ENCODE measurements around the gene SPINT2.

SPINT2 gene

GRCh38 chr19:38308926-38309614, 44.7 kb downstream of the SPINT2 start:
- Histone ChIP-seq H3K27ac (ENCODE audit: low read length) (no peak overlapping the region), H3K4me3 (ENCODE audit: low read length) (no peak overlapping the region), H3K4me1 (ENCODE audit: control insufficient read depth, insufficient read depth, low read length) (peaks cover 1% of the 10 kb centered on the region; the same call in 1 of the 2 replicates), H3K9me3 (ENCODE audit: control insufficient read depth, insufficient read depth, low read length) (no peaks in the 10 kb centered on the region), H3K27me3 (ENCODE audit: control insufficient read depth, insufficient read depth, low read length) (no peaks in the 10 kb centered on the region), H3K36me3 (ENCODE audit: control insufficient read depth, insufficient read depth, low read length) (peaks cover 8% of the 10 kb centered on the region)
- no CpG with 5 or more reads among the region's 24 CpGs for WGBS (ENCODE audit: insufficient coverage, insufficient read length)
- no peak for DNase-seq (ENCODE audit: low read depth, low spot score)

DNA sequence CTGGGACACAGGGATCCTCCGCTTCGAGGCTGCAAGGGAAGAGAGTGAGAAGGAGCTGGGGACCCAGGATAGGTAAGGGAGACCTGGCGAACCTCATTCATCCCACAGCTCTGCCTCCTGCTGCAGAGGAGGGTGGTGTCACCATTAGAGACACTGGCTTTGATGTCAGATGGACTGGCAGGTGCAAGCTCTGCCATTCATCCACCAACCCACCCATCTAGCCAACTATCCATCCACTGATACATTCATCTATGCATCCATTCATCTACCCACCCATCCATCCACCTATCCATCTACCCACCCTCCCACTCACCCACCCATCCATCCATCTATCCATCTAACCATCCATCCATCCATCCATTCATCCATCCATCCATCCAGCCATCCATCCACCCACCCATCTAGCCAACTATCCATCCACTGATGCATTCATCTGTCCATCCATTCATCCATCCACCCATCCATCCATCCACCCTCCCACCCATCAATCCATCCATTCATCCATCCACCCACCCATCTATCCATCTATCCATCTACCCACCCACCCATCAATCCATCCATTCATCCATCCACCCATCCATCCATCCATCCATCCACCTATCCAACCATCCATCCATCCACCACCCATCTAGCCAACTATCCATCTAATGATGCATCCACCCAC, 45.4 kb downstream of the SPINT2 start:
- WGBS (ENCODE audit: insufficient coverage, insufficient read length) = no CpG with 5 or more reads among the region's 3 CpGs
- Histone ChIP-seq H3K27me3 (ENCODE audit: control insufficient read depth, insufficient read depth, low read length) (no peaks in the 10 kb centered on the region), H3K4me1 (ENCODE audit: control insufficient read depth, insufficient read depth, low read length) (peaks cover 1% of the 10 kb centered on the region; the same call in 1 of the 2 replicates), H3K36me3 (ENCODE audit: control insufficient read depth, insufficient read depth, low read length) (peaks cover 8% of the 10 kb centered on the region), H3K9me3 (ENCODE audit: control insufficient read depth, insufficient read depth, low read length) (no peaks in the 10 kb centered on the region), H3K27ac (ENCODE audit: low read length) (no peak overlapping the region), H3K4me3 (ENCODE audit: low read length) (no peak overlapping the region)
- DNase-seq (ENCODE audit: low read depth, low spot score) = no peak

DNA sequence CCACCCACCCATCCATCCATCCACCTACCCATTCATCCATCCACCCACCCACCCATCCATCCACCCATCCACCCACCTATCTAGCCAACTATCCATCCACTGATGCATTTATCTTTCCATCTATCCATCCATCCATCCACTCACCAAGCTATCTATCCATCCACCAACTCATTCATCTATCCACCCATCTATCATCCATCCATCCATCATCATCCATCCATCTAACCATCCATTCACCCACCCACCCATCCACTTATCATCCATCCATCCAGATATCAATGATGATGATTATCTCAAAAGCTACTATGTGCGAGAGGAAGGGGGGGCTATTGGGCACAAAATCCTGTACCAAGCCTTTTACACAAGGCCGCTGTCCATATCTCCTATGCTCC, 45.9 kb downstream of the SPINT2 start:
- H3K27ac ChIP-seq (ENCODE audit: low read length) = no peak overlapping the region
- peaks cover 1% of the 10 kb centered on the region; the same call in 1 of the 2 replicates for H3K4me1 ChIP-seq (ENCODE audit: control insufficient read depth, insufficient read depth, low read length)
- H3K36me3 ChIP-seq (ENCODE audit: control insufficient read depth, insufficient read depth, low read length) = peaks cover 8% of the 10 kb centered on the region
- DNase-seq (ENCODE audit: low read depth, low spot score) = no peak
- no peaks in the 10 kb centered on the region for H3K9me3 ChIP-seq (ENCODE audit: control insufficient read depth, insufficient read depth, low read length)
- no peaks in the 10 kb centered on the region for H3K27me3 ChIP-seq (ENCODE audit: control insufficient read depth, insufficient read depth, low read length)
- no CpG with 5 or more reads among the region's 2 CpGs for WGBS (ENCODE audit: insufficient coverage, insufficient read length)
- H3K4me3 ChIP-seq (ENCODE audit: low read length) = no peak overlapping the region

DNA sequence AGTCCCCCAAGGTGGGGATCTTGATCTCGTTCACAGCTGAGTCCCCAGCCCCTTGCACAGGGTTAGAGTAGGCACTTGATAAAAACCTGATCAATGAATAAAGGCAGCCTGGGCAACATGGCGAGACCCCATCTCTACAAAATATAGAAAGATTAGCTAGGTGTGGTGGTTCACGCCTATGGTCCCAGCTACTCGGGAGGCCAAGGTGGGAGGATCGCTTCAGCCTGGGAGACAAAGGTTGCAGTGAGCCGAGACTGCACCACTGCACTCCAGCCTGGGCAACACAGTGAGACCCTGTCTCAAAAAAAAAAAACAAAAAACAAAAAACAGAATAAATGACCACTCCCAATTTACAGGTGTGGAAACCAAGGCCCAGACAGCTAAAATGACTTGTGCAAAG, 46.6 kb downstream of the SPINT2 start:
- no peaks in the 10 kb centered on the region for H3K27me3 ChIP-seq (ENCODE audit: control insufficient read depth, insufficient read depth, low read length)
- H3K27ac ChIP-seq (ENCODE audit: low read length) = no peak overlapping the region
- WGBS (ENCODE audit: insufficient coverage, insufficient read length) = no CpG with 5 or more reads among the region's 6 CpGs
- no peaks in the 10 kb centered on the region for H3K9me3 ChIP-seq (ENCODE audit: control insufficient read depth, insufficient read depth, low read length)
- DNase-seq (ENCODE audit: low read depth, low spot score) = no peak
- peaks cover 1% of the 10 kb centered on the region; the same call in 1 of the 2 replicates for H3K4me1 ChIP-seq (ENCODE audit: control insufficient read depth, insufficient read depth, low read length)
- peaks cover 8% of the 10 kb centered on the region for H3K36me3 ChIP-seq (ENCODE audit: control insufficient read depth, insufficient read depth, low read length)
- no peak overlapping the region for H3K4me3 ChIP-seq (ENCODE audit: low read length)

DNA sequence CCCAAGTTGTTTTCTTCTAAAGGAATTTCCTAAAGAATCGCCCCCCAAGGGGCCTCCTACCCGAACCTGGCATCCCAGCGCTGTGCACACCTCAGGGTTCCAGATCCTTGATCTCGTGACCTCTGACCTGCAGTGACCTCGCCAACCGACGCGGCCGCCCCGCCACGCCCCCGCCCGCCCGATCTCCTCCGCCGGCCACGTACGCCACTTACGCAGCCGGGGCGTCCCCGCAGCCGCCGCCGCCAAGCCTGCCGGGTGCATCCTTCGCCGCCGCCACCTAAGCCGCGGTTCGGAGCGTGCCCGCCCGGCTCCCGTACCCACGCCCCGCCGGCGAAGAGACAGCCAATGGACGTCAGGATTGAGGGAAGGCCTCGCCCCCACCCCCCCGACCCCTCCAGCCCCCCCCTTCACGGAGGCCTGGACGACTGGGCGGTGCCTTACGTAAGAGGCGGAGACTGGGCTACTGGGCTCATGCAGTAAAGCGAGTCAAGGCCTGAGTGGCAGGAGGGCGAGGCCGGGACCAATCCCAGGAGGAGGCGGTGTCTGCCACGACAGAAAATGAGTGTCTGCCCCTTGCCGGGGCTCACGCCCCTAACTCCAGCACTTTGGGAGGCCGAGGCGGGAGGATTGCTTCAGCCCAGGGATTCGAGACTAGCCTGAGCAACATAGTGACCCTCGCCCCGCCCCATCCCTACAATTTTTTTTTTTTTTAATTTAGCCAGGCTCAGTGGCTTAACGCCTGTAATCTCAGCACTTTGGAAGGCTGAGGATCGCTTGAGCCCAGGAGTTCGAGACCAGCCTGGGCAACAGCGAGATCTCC, 51.5 kb downstream of the SPINT2 start, which contains the start of gene YIF1B:
YIF1B (minus strand) TSS at position 291 of the 820 bp plus-strand sequence; CDS start at position 261, 30 bp downstream.
- no peaks in the 10 kb centered on the region for H3K9me3 ChIP-seq (ENCODE audit: control insufficient read depth, insufficient read depth, low read length)
- H3K4me3 ChIP-seq (ENCODE audit: low read length) = peak within 1 kb of the TSS; percentile 74
- DNase-seq (ENCODE audit: low read depth, low spot score) = no peak
- no peak within 1 kb of the TSS for H3K27ac ChIP-seq (ENCODE audit: low read length)
- H3K36me3 ChIP-seq (ENCODE audit: control insufficient read depth, insufficient read depth, low read length) = no peaks in the 10 kb centered on the region
- H3K4me1 ChIP-seq (ENCODE audit: control insufficient read depth, insufficient read depth, low read length) = no peaks in the 10 kb centered on the region
- H3K27me3 ChIP-seq (ENCODE audit: control insufficient read depth, insufficient read depth, low read length) = peaks cover 5% of the 10 kb centered on the region; the same call in 1 of the 2 replicates
- WGBS (ENCODE audit: insufficient coverage, insufficient read length) = no CpG with 5 or more reads among the region's 64 CpGs

DNA sequence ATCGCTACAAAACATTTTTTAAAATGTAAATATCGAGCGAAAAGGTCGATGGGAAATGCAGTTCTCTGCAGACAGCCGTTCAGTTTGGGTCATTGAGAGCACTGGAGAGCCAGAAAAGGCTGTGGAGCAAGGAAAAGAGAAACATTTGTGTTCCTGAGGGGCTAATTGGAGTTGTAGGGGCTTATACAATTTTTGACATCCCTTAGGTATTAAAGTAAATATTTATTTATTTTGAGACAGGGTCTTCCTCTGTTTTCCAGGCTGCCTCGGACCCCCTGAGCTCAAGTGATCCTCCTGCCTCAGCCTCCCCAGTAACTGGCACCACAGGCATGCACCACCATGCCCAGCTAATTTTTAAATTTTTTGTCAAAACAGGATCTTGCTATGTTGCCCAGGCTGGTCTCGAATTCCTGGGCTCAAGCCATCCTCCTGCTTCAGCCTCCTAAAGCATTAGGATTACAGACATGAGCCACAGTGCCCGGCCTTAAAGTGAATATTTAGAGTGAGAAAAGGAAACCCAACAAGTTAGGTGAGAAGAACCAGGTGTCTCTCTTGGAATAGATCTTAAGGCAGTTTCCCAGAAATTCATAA, 52.2 kb downstream of the SPINT2 start:
- H3K4me1 ChIP-seq (ENCODE audit: control insufficient read depth, insufficient read depth, low read length) = no peaks in the 10 kb centered on the region
- H3K9me3 ChIP-seq (ENCODE audit: control insufficient read depth, insufficient read depth, low read length) = no peaks in the 10 kb centered on the region
- no peak overlapping the region; the same call in 1 of the 2 replicates for H3K4me3 ChIP-seq (ENCODE audit: low read length)
- peaks cover 5% of the 10 kb centered on the region; the same call in 1 of the 2 replicates for H3K27me3 ChIP-seq (ENCODE audit: control insufficient read depth, insufficient read depth, low read length)
- WGBS (ENCODE audit: insufficient coverage, insufficient read length) = no CpG with 5 or more reads among the region's 8 CpGs
- no peaks in the 10 kb centered on the region for H3K36me3 ChIP-seq (ENCODE audit: control insufficient read depth, insufficient read depth, low read length)
- H3K27ac ChIP-seq (ENCODE audit: low read length) = no peak overlapping the region
- no peak for DNase-seq (ENCODE audit: low read depth, low spot score)

DNA sequence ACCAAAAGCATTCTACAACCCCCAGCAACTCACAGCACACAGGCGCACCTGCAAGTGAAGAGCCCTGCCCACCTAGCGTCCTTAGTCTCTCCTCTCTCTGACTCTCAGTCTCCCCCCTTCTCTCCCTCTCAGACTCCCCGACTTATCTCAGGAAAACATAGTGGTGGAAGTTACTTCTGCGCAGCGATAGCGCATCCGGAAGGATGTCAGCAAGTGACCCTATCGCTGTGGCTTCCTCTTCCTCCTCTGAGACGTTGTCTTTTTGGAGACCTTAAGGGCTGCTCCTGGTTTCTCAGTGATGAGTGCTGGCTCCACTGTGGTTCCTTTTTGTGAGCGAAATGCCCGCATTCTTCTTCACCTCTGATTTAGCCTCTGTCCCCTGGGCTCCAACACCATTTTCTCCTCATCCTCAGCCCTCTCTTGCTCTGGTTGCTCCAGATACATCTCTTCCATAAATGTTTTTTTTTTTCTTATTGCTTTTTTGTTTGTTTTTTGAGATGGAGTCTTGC, 52.8 kb downstream of the SPINT2 start:
- Histone ChIP-seq H3K9me3 (ENCODE audit: control insufficient read depth, insufficient read depth, low read length) (no peaks in the 10 kb centered on the region), H3K4me3 (ENCODE audit: low read length) (no peak overlapping the region), H3K27ac (ENCODE audit: low read length) (no peak overlapping the region), H3K27me3 (ENCODE audit: control insufficient read depth, insufficient read depth, low read length) (peaks cover 5% of the 10 kb centered on the region; the same call in 1 of the 2 replicates), H3K4me1 (ENCODE audit: control insufficient read depth, insufficient read depth, low read length) (no peaks in the 10 kb centered on the region), H3K36me3 (ENCODE audit: control insufficient read depth, insufficient read depth, low read length) (no peaks in the 10 kb centered on the region)
- no peak for DNase-seq (ENCODE audit: low read depth, low spot score)
- no CpG with 5 or more reads among the region's 11 CpGs for WGBS (ENCODE audit: insufficient coverage, insufficient read length)

GRCh38 chr19:38318660-38319059, 54.3 kb downstream of the SPINT2 start:
- Histone ChIP-seq H3K36me3 (ENCODE audit: control insufficient read depth, insufficient read depth, low read length) (no peaks in the 10 kb centered on the region), H3K4me3 (ENCODE audit: low read length) (no peak overlapping the region), H3K27me3 (ENCODE audit: control insufficient read depth, insufficient read depth, low read length) (peaks cover 5% of the 10 kb centered on the region; the same call in 1 of the 2 replicates), H3K9me3 (ENCODE audit: control insufficient read depth, insufficient read depth, low read length) (no peaks in the 10 kb centered on the region), H3K4me1 (ENCODE audit: control insufficient read depth, insufficient read depth, low read length) (no peaks in the 10 kb centered on the region), H3K27ac (ENCODE audit: low read length) (no peak overlapping the region)
- DNase-seq (ENCODE audit: low read depth, low spot score) = no peak
- no CpG with 5 or more reads among the region's 6 CpGs for WGBS (ENCODE audit: insufficient coverage, insufficient read length)

- no peaks in the 10 kb centered on the region for H3K4me1 ChIP-seq (ENCODE audit: control insufficient read depth, insufficient read depth, low read length)
- no peaks in the 10 kb centered on the region for H3K9me3 ChIP-seq (ENCODE audit: control insufficient read depth, insufficient read depth, low read length)
- peak within 1 kb of the TSS; percentile 49; the same call in 1 of the 2 replicates for H3K4me3 ChIP-seq (ENCODE audit: low read length)
- DNase-seq (ENCODE audit: low read depth, low spot score) = no peak
- peaks cover 5% of the 10 kb centered on the region; the same call in 1 of the 2 replicates for H3K27me3 ChIP-seq (ENCODE audit: control insufficient read depth, insufficient read depth, low read length)
- no peak within 1 kb of the TSS for H3K27ac ChIP-seq (ENCODE audit: low read length)
- no peaks in the 10 kb centered on the region for H3K36me3 ChIP-seq (ENCODE audit: control insufficient read depth, insufficient read depth, low read length)
- WGBS (ENCODE audit: insufficient coverage, insufficient read length) = no CpG with 5 or more reads among the region's 76 CpGs
These were observed 55.3 kb downstream of the SPINT2 start, which contains the start of gene KCNK6 for GRCh38 chr19:38319421-38320258. TSS of gene KCNK6 (plus strand) at chr19:38319845. CDS start at chr19:38319951, 106 bp downstream.

Data from iPS DF 6.9 (cell line).